Measurements from ENCODE around the gene ANKRD24.

GRCh38 chr19:4197228-4197624, 14.7 kb downstream of the ANKRD24 start:
- TF ChIP-seq ETS1 (IDR thresholded peaks at IDR 0.05) (no peak), REST (IDR thresholded peaks at IDR 0.05; ENCODE audit: unreplicated experiment) (no peak), EZH2 (IDR thresholded peaks at IDR 0.05; ENCODE audit: low read depth, unreplicated experiment) (no peak), CTCF (conservative IDR thresholded peaks at IDR 0.05; ENCODE audit: low read depth in 2 of 2) (no peak), JUNB (IDR thresholded peaks at IDR 0.05; ENCODE audit: unreplicated experiment) (no peak), CREB1 (CRISPR knock-in tag; IDR thresholded peaks at IDR 0.05; ENCODE audit: low read depth) (no peak), POLR2AphosphoS5 (IDR thresholded peaks at IDR 0.05; ENCODE audit: low read depth) (no peak), EZH2phosphoT487 (IDR thresholded peaks at IDR 0.05; ENCODE audit: unreplicated experiment) (no peak), ZNF331 (CRISPR knock-in tag; IDR thresholded peaks at IDR 0.05; ENCODE audit: low read depth) (no peak)
